ENCODE measurements around the gene AGL.
"Not testable (repeated sequence)": the region's sequence is repeated elsewhere in the genome, so short reads cannot be mapped to it uniquely, and the experiment has no call there.

Gene AGL

GRCh38 chr1:99944192-99944591 is 94.0 kb downstream of the AGL start:
- no peaks in the 10 kb centered on the region for H3K36me3 ChIP-seq (ENCODE audit: insufficient read depth, low read length)
- H3K4me2 ChIP-seq (ENCODE audit: low read length) = no peak overlapping the region
- H3K4me1 ChIP-seq (ENCODE audit: control insufficient read depth, insufficient read depth, low read length) = peaks cover 5% of the 10 kb centered on the region
- H3K9me3 ChIP-seq (replicated peaks; ENCODE audit: low read length) = no peaks in the 10 kb centered on the region
- no peak overlapping the region for H3K9ac ChIP-seq (ENCODE audit: low read depth, low read length)
- H3K4me3 ChIP-seq (ENCODE audit: low read length) = no peak overlapping the region
- H3K27me3 ChIP-seq (ENCODE audit: control insufficient read depth, insufficient read depth, low read length) = no peaks in the 10 kb centered on the region

- Histone ChIP-seq H3K27me3 (ENCODE audit: control insufficient read depth, insufficient read depth, low read length) (no peaks in the 10 kb centered on the region), H3K9ac (ENCODE audit: low read depth, low read length) (no peak overlapping the region), H3K4me3 (ENCODE audit: low read length) (no peak overlapping the region), H3K4me2 (ENCODE audit: low read length) (no peak overlapping the region), H3K9me3 (replicated peaks; ENCODE audit: low read length) (no peaks in the 10 kb centered on the region), H3K36me3 (ENCODE audit: insufficient read depth, low read length) (no peaks in the 10 kb centered on the region), H3K4me1 (ENCODE audit: control insufficient read depth, insufficient read depth, low read length) (peaks cover 5% of the 10 kb centered on the region)
These were observed 95.0 kb downstream of the AGL start for GRCh38 chr1:99945174-99945573.

- no peak overlapping the region for H3K9ac ChIP-seq (ENCODE audit: low read depth, low read length)
- no peaks in the 10 kb centered on the region for H3K9me3 ChIP-seq (replicated peaks; ENCODE audit: low read length)
- H3K36me3 ChIP-seq (ENCODE audit: insufficient read depth, low read length) = no peaks in the 10 kb centered on the region
- H3K4me3 ChIP-seq (ENCODE audit: low read length) = no peak overlapping the region
- no peak overlapping the region for H3K4me2 ChIP-seq (ENCODE audit: low read length)
- H3K27me3 ChIP-seq (ENCODE audit: control insufficient read depth, insufficient read depth, low read length) = no peaks in the 10 kb centered on the region
- no peaks in the 10 kb centered on the region for H3K4me1 ChIP-seq (ENCODE audit: control insufficient read depth, insufficient read depth, low read length)
These were observed 100.3 kb downstream of the AGL start for GRCh38 chr1:99950486-99950885.

- Histone ChIP-seq H3K27me3 (ENCODE audit: control insufficient read depth, insufficient read depth, low read length) (no peaks in the 10 kb centered on the region), H3K36me3 (ENCODE audit: insufficient read depth, low read length) (no peaks in the 10 kb centered on the region), H3K4me3 (ENCODE audit: low read length) (no peak overlapping the region), H3K4me2 (ENCODE audit: low read length) (no peak overlapping the region), H3K9ac (ENCODE audit: low read depth, low read length) (no peak overlapping the region), H3K4me1 (ENCODE audit: control insufficient read depth, insufficient read depth, low read length) (no peaks in the 10 kb centered on the region), H3K9me3 (replicated peaks; ENCODE audit: low read length) (no peaks in the 10 kb centered on the region)
These were observed 102.4 kb downstream of the AGL start for GRCh38 chr1:99952522-99952921.

- H3K4me3 ChIP-seq (ENCODE audit: low read length) = no peak overlapping the region
- no peaks in the 10 kb centered on the region for H3K4me1 ChIP-seq (ENCODE audit: control insufficient read depth, insufficient read depth, low read length)
- no peak overlapping the region for H3K4me2 ChIP-seq (ENCODE audit: low read length)
- no peak overlapping the region for H3K9ac ChIP-seq (ENCODE audit: low read depth, low read length)
- H3K9me3 ChIP-seq (replicated peaks; ENCODE audit: low read length) = no peaks in the 10 kb centered on the region
- H3K36me3 ChIP-seq (ENCODE audit: insufficient read depth, low read length) = no peaks in the 10 kb centered on the region
- H3K27me3 ChIP-seq (ENCODE audit: control insufficient read depth, insufficient read depth, low read length) = no peaks in the 10 kb centered on the region
These were observed 105.2 kb downstream of the AGL start for GRCh38 chr1:99955375-99955774.

GRCh38 chr1:99956755-99957154 is 106.6 kb downstream of the AGL start:
- Histone ChIP-seq H3K27me3 (ENCODE audit: control insufficient read depth, insufficient read depth, low read length) (no peaks in the 10 kb centered on the region), H3K36me3 (ENCODE audit: insufficient read depth, low read length) (no peaks in the 10 kb centered on the region), H3K4me1 (ENCODE audit: control insufficient read depth, insufficient read depth, low read length) (no peaks in the 10 kb centered on the region), H3K4me2 (ENCODE audit: low read length) (peak overlapping the region; percentile 11), H3K9ac (ENCODE audit: low read depth, low read length) (no peak overlapping the region), H3K4me3 (ENCODE audit: low read length) (no peak overlapping the region), H3K9me3 (replicated peaks; ENCODE audit: low read length) (no peaks in the 10 kb centered on the region)

GRCh38 chr1:99957818-99958217 is 107.7 kb downstream of the AGL start:
- peaks cover 2% of the 10 kb centered on the region for H3K4me1 ChIP-seq (ENCODE audit: control insufficient read depth, insufficient read depth, low read length)

GRCh38 chr1:99959189-99959705 is 109.1 kb downstream of the AGL start:
- H3K4me2 ChIP-seq (ENCODE audit: low read length); H3K4me1 ChIP-seq (ENCODE audit: control insufficient read depth, insufficient read depth, low read length): not testable (repeated sequence)

More at GRCh38 chr1:99957818-99958217, 107.7 kb downstream of the AGL start:
- Histone ChIP-seq H3K36me3 (ENCODE audit: insufficient read depth, low read length) (no peaks in the 10 kb centered on the region), H3K27me3 (ENCODE audit: control insufficient read depth, insufficient read depth, low read length) (no peaks in the 10 kb centered on the region), H3K9me3 (replicated peaks; ENCODE audit: low read length) (no peaks in the 10 kb centered on the region), H3K4me2 (ENCODE audit: low read length) (no peak overlapping the region), H3K9ac (ENCODE audit: low read depth, low read length) (no peak overlapping the region), H3K4me3 (ENCODE audit: low read length) (no peak overlapping the region)

GRCh38 chr1:99960260-99960659 is 110.1 kb downstream of the AGL start:
- H3K4me3 ChIP-seq (ENCODE audit: low read length); H3K4me1 ChIP-seq (ENCODE audit: control insufficient read depth, insufficient read depth, low read length); H3K9me3 ChIP-seq (replicated peaks; ENCODE audit: low read length); H3K4me2 ChIP-seq (ENCODE audit: low read length); H3K27me3 ChIP-seq (ENCODE audit: control insufficient read depth, insufficient read depth, low read length); H3K36me3 ChIP-seq (ENCODE audit: insufficient read depth, low read length); H3K9ac ChIP-seq (ENCODE audit: low read depth, low read length): not testable (repeated sequence)

More at GRCh38 chr1:99959189-99959705, 109.1 kb downstream of the AGL start:
- H3K9ac ChIP-seq (ENCODE audit: low read depth, low read length); H3K36me3 ChIP-seq (ENCODE audit: insufficient read depth, low read length); H3K27me3 ChIP-seq (ENCODE audit: control insufficient read depth, insufficient read depth, low read length); H3K4me3 ChIP-seq (ENCODE audit: low read length); H3K9me3 ChIP-seq (replicated peaks; ENCODE audit: low read length): not testable (repeated sequence)

GRCh38 chr1:99963041-99963795 is 113.1 kb downstream of the AGL start:
- Histone ChIP-seq H3K36me3 (ENCODE audit: insufficient read depth, low read length) (no peaks in the 10 kb centered on the region), H3K27me3 (ENCODE audit: control insufficient read depth, insufficient read depth, low read length) (no peaks in the 10 kb centered on the region), H3K4me2 (ENCODE audit: low read length) (no peak overlapping the region), H3K9me3 (replicated peaks; ENCODE audit: low read length) (no peaks in the 10 kb centered on the region), H3K4me1 (ENCODE audit: control insufficient read depth, insufficient read depth, low read length) (peaks cover 8% of the 10 kb centered on the region), H3K9ac (ENCODE audit: low read depth, low read length) (no peak overlapping the region), H3K4me3 (ENCODE audit: low read length) (no peak overlapping the region)

- Histone ChIP-seq H3K27me3 (ENCODE audit: control insufficient read depth, insufficient read depth, low read length) (no peaks in the 10 kb centered on the region), H3K9me3 (replicated peaks; ENCODE audit: low read length) (no peaks in the 10 kb centered on the region), H3K9ac (ENCODE audit: low read depth, low read length) (no peak overlapping the region), H3K4me3 (ENCODE audit: low read length) (no peak overlapping the region), H3K36me3 (ENCODE audit: insufficient read depth, low read length) (no peaks in the 10 kb centered on the region), H3K4me1 (ENCODE audit: control insufficient read depth, insufficient read depth, low read length) (peaks cover 14% of the 10 kb centered on the region), H3K4me2 (ENCODE audit: low read length) (no peak overlapping the region)
These were observed 114.6 kb downstream of the AGL start for GRCh38 chr1:99964806-99965205.

Measured in skeletal muscle satellite cell (primary cell).